IMR-90 (cell line): ENCODE results near the gene DDX10. TPM values are rescaled to one million over a fixed set of nuclear protein-coding genes. Genes with fewer than 3 reads are reported as not detected.

Experiments used
- ATAC-seq: fragments of 200-7000 bp; cut with Tn5 transposase; 2 replicates; pipeline ENCODE4 v1.9.1; 2020; ENCODE audit warnings: low read depth, mild to moderate bottlenecking, moderate library complexity
- BruUV-seq: library from RNA; stranded (reverse); fragments of 400-500 nt; replicated peaks from 2 replicates; lab custom pipeline; 2021; lab: Mats Ljungman, UMichigan
- CTCF ChIA-PET: fragments of 300-600 bp; formaldehyde crosslinking; extraction: SDS; loops from one replicate; lab custom pipeline; 2021; ENCODE audit warnings: antibody characterized with exemption; lab: Yijun Ruan, JAX
- POLR2A ChIA-PET: fragments of 300-600 bp; sonication (Branson Sonifier 250); formaldehyde crosslinking; loops from one replicate; lab custom pipeline; 2022; ENCODE audit warnings: antibody characterized with exemption; ENCODE audit not compliant: unreplicated experiment; lab: Charles Lee
- DNase-seq: peaks from one replicate; pipeline ENCODE4 v3.0.0; 2013
- H2AFZ ChIP-seq: replicated peaks from 2 replicates; pipeline ENCODE3; 2013; ENCODE audit warnings: low read length, mild to moderate bottlenecking; ENCODE audit not compliant: poor library complexity
- H2AK5ac ChIP-seq: 2 replicates; pipeline ENCODE4 v1.6.1; 2013; ENCODE audit warnings: low read depth, low read length, inconsistent platforms
- H2AK9ac ChIP-seq: replicated peaks from 2 replicates; pipeline ENCODE3; 2013; ENCODE audit warnings: mild to moderate bottlenecking, low read depth, low read length, moderate library complexity; ENCODE audit not compliant: poor library complexity
- H2BK120ac ChIP-seq: 2 replicates; pipeline ENCODE4 v1.6.1; 2013; ENCODE audit warnings: low read depth, low read length, inconsistent platforms
- H2BK15ac ChIP-seq: 3 replicates; pipeline ENCODE4 v1.6.1; 2013; ENCODE audit warnings: low read depth, low read length, inconsistent platforms
- H2BK20ac ChIP-seq: 2 replicates; pipeline ENCODE4 v1.6.1; 2013; ENCODE audit warnings: low read depth, mild to moderate bottlenecking, inconsistent platforms, low read length, moderate library complexity
- H2BK5ac ChIP-seq: 2 replicates; pipeline ENCODE4 v1.6.1; 2013; ENCODE audit warnings: mild to moderate bottlenecking, low read depth, low read length, inconsistent platforms; ENCODE audit not compliant: poor library complexity, severe bottlenecking
- H3K14ac ChIP-seq: replicated peaks from 2 replicates; pipeline ENCODE4 v1.6.1; 2013; ENCODE audit warnings: low read depth, low read length, inconsistent platforms
- H3K18ac ChIP-seq: 2 replicates; pipeline ENCODE4 v1.6.1; 2013; ENCODE audit warnings: low read depth, low read length, control low read depth
- H3K23ac ChIP-seq: 2 replicates; pipeline ENCODE4 v1.6.1; 2013; ENCODE audit warnings: low read depth, low read length, inconsistent platforms
- H3K27ac ChIP-seq: 2 replicates; pipeline ENCODE4 v1.5.1; 2013; ENCODE audit warnings: mild to moderate bottlenecking, control low read depth, low read length; ENCODE audit not compliant: insufficient read depth
- H3K27me3 ChIP-seq: 2 replicates; pipeline ENCODE4 v1.6.1; 2013; ENCODE audit warnings: low read length; ENCODE audit not compliant: control insufficient read depth, insufficient read depth
- H3K36me3 ChIP-seq: 2 replicates; pipeline ENCODE4 v1.6.1; 2013; ENCODE audit warnings: low read length, mixed read lengths; ENCODE audit not compliant: control insufficient read depth, insufficient read depth
- H3K4ac ChIP-seq: 2 replicates; pipeline ENCODE4 v1.6.1; 2013; ENCODE audit warnings: low read depth, low read length, inconsistent platforms
- H3K4me1 ChIP-seq: 2 replicates; pipeline ENCODE4 v1.6.1; 2013; ENCODE audit warnings: low read length, mixed read lengths; ENCODE audit not compliant: control insufficient read depth, insufficient read depth
- H3K4me2 ChIP-seq: 2 replicates; pipeline ENCODE4 v1.6.1; 2013; ENCODE audit warnings: low read depth, mild to moderate bottlenecking, control low read depth, low read length, moderate library complexity
- H3K4me3 ChIP-seq: 2 replicates; pipeline ENCODE4 v1.5.1; 2013; ENCODE audit warnings: low read depth, mild to moderate bottlenecking, control low read depth, low read length, moderate library complexity; ENCODE audit not compliant: insufficient read depth
- H3K56ac ChIP-seq: 2 replicates; pipeline ENCODE4 v1.6.1; 2013; ENCODE audit warnings: low read length, inconsistent platforms; ENCODE audit not compliant: insufficient read depth; ENCODE audit errors: extremely low read depth
- H3K79me1 ChIP-seq, 2 experiments: 2 replicates each; pipeline ENCODE4 v1.6.1; 2013; ENCODE audit warnings: low read length in 2 of 2, inconsistent platforms in 1 of 2, low read depth in 1 of 2
- H3K9ac ChIP-seq: 2 replicates; pipeline ENCODE4 v1.6.1; 2013; ENCODE audit warnings: low read depth, low read length, control low read depth
- H3K9me1 ChIP-seq: 2 replicates; pipeline ENCODE4 v1.6.1; 2013; ENCODE audit warnings: low read length, inconsistent platforms; ENCODE audit not compliant: insufficient read depth
- H3K9me3 ChIP-seq: 2 replicates; pipeline ENCODE4 v1.6.1; 2013; ENCODE audit warnings: low read length; ENCODE audit not compliant: control insufficient read depth, insufficient read depth
- H4K20me1 ChIP-seq: 2 replicates; pipeline ENCODE4 v1.6.1; 2013; ENCODE audit warnings: low read length, inconsistent platforms; ENCODE audit not compliant: insufficient read depth
- H4K5ac ChIP-seq: 2 replicates; pipeline ENCODE4 v1.6.1; 2013; ENCODE audit warnings: mild to moderate bottlenecking, low read depth, low read length, control low read depth
- H4K8ac ChIP-seq, 2 experiments: 2 replicates each; pipeline ENCODE4 v1.6.1; 2013; ENCODE audit warnings: low read depth in 2 of 2, low read length in 2 of 2, control low read depth in 1 of 2, inconsistent platforms in 1 of 2
- H4K91ac ChIP-seq: 2 replicates; pipeline ENCODE4 v1.6.1; 2013; ENCODE audit warnings: low read depth, low read length, inconsistent platforms; ENCODE audit not compliant: insufficient read depth
- BHLHE40 ChIP-seq: fragments of 150-350 bp; IDR thresholded peaks from 2 replicates; pipeline ENCODE4 v1.6.1; 2016; ENCODE audit warnings: mild to moderate bottlenecking, low read depth, low read length
- CEBPB ChIP-seq: IDR thresholded peaks from 2 replicates; pipeline ENCODE4 v1.6.1; 2012; ENCODE audit warnings: low read depth, low read length, improper control_type of control experiment
- MXI1 ChIP-seq: IDR thresholded peaks from 2 replicates; pipeline ENCODE4 v1.6.1; 2012; ENCODE audit warnings: low read depth, mild to moderate bottlenecking, low read length, moderate library complexity, borderline replicate concordance
- NFE2L2 ChIP-seq: fragments of 150-350 bp; IDR thresholded peaks from 2 replicates; pipeline ENCODE4 v1.6.1; 2016; ENCODE audit warnings: low read depth, mild to moderate bottlenecking, low read length
- RAD21 ChIP-seq: IDR thresholded peaks from 2 replicates; pipeline ENCODE4 v1.6.1; 2012; ENCODE audit warnings: low read length, improper control_type of control experiment
- SMC3 ChIP-seq: fragments of 150-350 bp; IDR thresholded peaks from 2 replicates; pipeline ENCODE4 v1.6.1; 2016; ENCODE audit warnings: low read depth, mild to moderate bottlenecking, antibody characterized with exemption, low read length, moderate library complexity
- WGBS, 2 experiments: methylation state at CpG; one replicate each; pipeline versions ENCODE4 v1.1.5 to v1.1.7; 2013; ENCODE audit warnings: missing lambda C conversion rate in 2 of 2; ENCODE audit not compliant: insufficient read length in 1 of 2; ENCODE audit errors: extremely low coverage in 2 of 2; 5-methylcytosine and 5-hydroxymethylcytosine counted together
- dilution Hi-C: fragments of 300-500 bp; cut with HindIII; formaldehyde crosslinking; loops from one replicate; pipeline ENCODE4 v1.14.3; 2018; ENCODE audit warnings: low sequenced_read_pairs; ENCODE audit not compliant: unreplicated experiment
- in situ Hi-C: fragments of 300-500 bp; cut with MboI; formaldehyde crosslinking; loops from 3 replicates; pipeline ENCODE4 v1.14.3; 2019; ENCODE audit warnings: low sequenced_read_pairs, inconsistent platforms, mixed read lengths
- intact Hi-C: fragments of 100-400 bp; cut with micrococcal nuclease; formaldehyde crosslinking; loops from 2 replicates; pipeline ENCODE4 v1.10.0; 2022
- polyA plus RNA-seq, 3 experiments: library from polyadenylated mRNA; depleted of rRNA; stranded (reverse); fragments of >200 nt; gene quantifications; 2 replicates each; pipeline ENCODE4 v1.2.3, GENCODE V29; 2012; ENCODE audit warnings: low replicate concordance in 1 of 3
- total RNA-seq: library from RNA; depleted of rRNA; stranded (reverse); fragments of >200 nt; gene quantifications from 2 replicates; pipeline ENCODE4 v1.2.3, GENCODE V29; 2012

The DDX10 gene
- total and polyA plus RNA-seq, 2 of the 4 experiments (the other 2 are of a cell fraction) = 20.0 to 31.9 TPM

DNA sequence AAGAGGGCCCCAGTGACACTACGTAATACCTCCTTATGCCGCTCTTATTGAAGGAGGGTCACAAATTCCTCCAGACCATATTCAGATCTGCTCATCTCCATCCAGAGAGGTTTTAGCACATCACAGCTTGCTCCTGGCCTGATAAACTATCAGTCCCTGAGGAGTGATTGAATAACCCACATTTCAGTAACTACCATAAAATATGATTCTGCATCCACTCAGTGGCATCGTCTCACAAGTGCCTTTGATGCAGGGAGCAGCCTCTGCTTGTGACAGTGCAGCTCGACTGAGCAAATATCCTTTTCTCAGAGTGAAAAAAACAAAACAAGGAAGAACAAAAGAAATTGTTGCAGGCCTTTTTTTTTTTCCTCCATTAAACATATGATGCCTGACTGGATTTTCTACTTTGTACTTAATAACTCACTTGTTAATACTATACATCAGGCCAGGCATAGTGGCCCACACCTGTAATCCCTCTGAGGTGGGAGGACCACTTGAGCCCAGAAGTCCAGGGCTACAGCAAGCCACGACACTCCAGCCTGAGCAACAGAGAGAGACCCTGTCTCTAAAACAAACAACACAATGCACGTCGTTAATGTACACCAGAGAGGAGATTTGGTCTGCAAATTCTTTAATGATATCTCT is 64.5 kb downstream of the DDX10 start:
- BruUV-seq = no TSS peak
- H3K27ac ChIP-seq = no peak overlapping the region
- ChIA-PET CTCF (interaction anchor here (0.6 kb wide), 2 partner anchors 13 kb away, joined by 4 to 5 read pairs; no protein-coding TSS in a partner anchor), POLR2A (no interaction called here)
- H3K18ac ChIP-seq = no peak overlapping the region
- WGBS, 2 experiments = no CpG with 5 or more reads among the region's 7 CpGs
- intact Hi-C loops = loop anchor here (10.0 kb wide), 1 partner anchor 825 kb away; no protein-coding TSS in a partner anchor
- H4K5ac ChIP-seq = no peak overlapping the region
- TF ChIP-seq SMC3 (no peak), RAD21 (no peak), BHLHE40 (no peak), CEBPB (no peak), NFE2L2 (no peak), MXI1 (no peak)
- peaks cover 5% of the 10 kb centered on the region; the same call in 1 of the 2 replicates for H3K4me1 ChIP-seq
- no peak overlapping the region for H4K8ac ChIP-seq
- peaks cover 21 to 27% of the 10 kb centered on the region in 2 experiments; a peak in 3 of 4 replicates for H3K79me1 ChIP-seq
- in situ Hi-C loops = no loop called here
- H2BK120ac ChIP-seq = no peak overlapping the region
- H4K20me1 ChIP-seq = no peaks in the 10 kb centered on the region
- 0 out of 2 replicates have a peak overlapping the region, but pooled peaks have one; percentile 16 for H3K14ac ChIP-seq
- H3K27me3 ChIP-seq = no peaks in the 10 kb centered on the region
- no peak overlapping the region for H2AFZ ChIP-seq
- ATAC-seq (no peak), DNase-seq (no peak)
- H3K9ac ChIP-seq = no peak overlapping the region
- no peaks in the 10 kb centered on the region for H3K36me3 ChIP-seq
- no peak overlapping the region for H2BK5ac ChIP-seq
- no peak overlapping the region for H4K91ac ChIP-seq
- H3K4me3 ChIP-seq = no peak overlapping the region
- no peak overlapping the region for H3K4ac ChIP-seq
- dilution Hi-C loops = no loop called here
- no peaks in the 10 kb centered on the region; the same call in 1 of the 2 replicates for H3K9me3 ChIP-seq
- no peak overlapping the region for H2AK5ac ChIP-seq
- no peak overlapping the region for H3K4me2 ChIP-seq
- no peak overlapping the region for H3K56ac ChIP-seq
- no peak overlapping the region for H2AK9ac ChIP-seq
- H2BK20ac ChIP-seq = no peak overlapping the region
- H2BK15ac ChIP-seq = no peak overlapping the region
- peaks cover 2% of the 10 kb centered on the region; the same call in 1 of the 2 replicates for H3K9me1 ChIP-seq
- no peak overlapping the region for H3K23ac ChIP-seq
